Natural killer cell treated with Interleukin-12 subunit alpha and Interleukin-12 subunit beta and Interleukin-15 and Interleukin-18, amount 100 ng/mL, for 72 hours (primary cell): ENCODE measurements around the gene TOP3A. TPM values are rescaled to one million over a fixed set of nuclear protein-coding genes. Genes with fewer than 3 reads are reported as not detected.

ENCODE experiments used
- ATAC-seq, 2 donors: fragments of 150-1000 bp; cut with Tn5 transposase in 1 of 2; sonication (Bioruptor Pico), chemical (Tn5 transposase) in 1 of 2; 2 replicates each; pipeline ENCODE4 v1.10.0; 2021
- DNase-seq: peaks from one replicate; pipeline ENCODE4 v3.0.0; 2022; ENCODE audit warnings: low spot score
- H3K27ac Mint-ChIP-seq, 2 donors: 1 replicate in 1 of 2; 2 replicates in 1 of 2; pipeline ENCODE4 v1.8.0; 2022; ENCODE audit warnings: mixed read lengths in 2 of 2, mild to moderate bottlenecking in 1 of 2, moderate library complexity in 1 of 2
- H3K27me3 Mint-ChIP-seq, 2 donors: 1 replicate in 1 of 2; 2 replicates in 1 of 2; pipeline ENCODE4 v1.8.0; 2022; ENCODE audit warnings: mixed read lengths in 2 of 2
- H3K36me3 Mint-ChIP-seq: one replicate; pipeline ENCODE4 v1.8.0; 2022; ENCODE audit warnings: mixed read lengths
- H3K4me1 Mint-ChIP-seq, 2 donors: 1 replicate in 1 of 2; 2 replicates in 1 of 2; pipeline ENCODE4 v1.8.0; 2022; ENCODE audit warnings: low read depth in 2 of 2, mixed read lengths in 2 of 2, mild to moderate bottlenecking in 1 of 2
- H3K4me3 Mint-ChIP-seq: one replicate; pipeline ENCODE4 v1.8.0; 2022; ENCODE audit warnings: mixed read lengths
- H3K9me3 Mint-ChIP-seq: 2 replicates; pipeline ENCODE4 v1.8.0; 2022; ENCODE audit warnings: mixed read lengths
- total RNA-seq, 2 donors: library from RNA; stranded (reverse); gene quantifications; one replicate each; pipeline ENCODE4 v1.2.3, GENCODE V29; 2022

The TOP3A gene
- total RNA-seq, 2 donors from 2014 or later, result 65.6 to 144 TPM

- no peaks in the 10 kb centered on the region for H3K36me3 Mint-ChIP-seq
- no peaks in the 10 kb centered on the region for H3K27me3 Mint-ChIP-seq
- H3K4me1 Mint-ChIP-seq, result peaks cover 6 to 22% of the 10 kb centered on the region in 2 donors
- DNase-seq, result no peak
- no peaks in the 10 kb centered on the region for H3K9me3 Mint-ChIP-seq
- no peak overlapping the region for H3K4me3 Mint-ChIP-seq
- no peak for ATAC-seq
- H3K27ac Mint-ChIP-seq, result no peak overlapping the region
These were observed 90.8 kb downstream of the TOP3A start for GRCh38 chr17:18224053-18224386.

Other genes starting within 250 kb of the TOP3A start
- gene DRG2, start 227.0 kb downstream of the TOP3A start, total RNA-seq, result 10 to 100 TPM; 49.9 to 84.3 TPM
- gene MYO15A, start 206.2 kb downstream of the TOP3A start, total RNA-seq, result 1 to 10 TPM; 1.0 to 2.0 TPM
- 100 to 1,000 TPM; 121 to 123 TPM for gene ALKBH5, start 131.2 kb downstream of the TOP3A start, total RNA-seq
- gene LLGL1, start 89.4 kb downstream of the TOP3A start, total RNA-seq, result 10 to 100 TPM; 16.6 to 23.0 TPM
- gene FLII, start 56.3 kb downstream of the TOP3A start, total RNA-seq, result 100 to 1,000 TPM; 247 to 285 TPM
- gene MIEF2, start 54.3 kb downstream of the TOP3A start, total RNA-seq, result 1 to 10 TPM; 6.8 to 8.1 TPM
- 10 to 100 TPM; 29.1 to 32.1 TPM for gene SMCR8, start 299 bp upstream of the TOP3A start, total RNA-seq
- gene SHMT1, start 48.6 kb upstream of the TOP3A start, total RNA-seq, result 10 to 100 TPM; 24.8 to 70.6 TPM
- not detected for gene EVPLL, start 62.8 kb upstream of the TOP3A start, total RNA-seq
- under 1 TPM in 1 of 2 donors, not detected in 1; 0.38 TPM for gene LGALS9C, start 161.8 kb upstream of the TOP3A start, total RNA-seq